Tibial nerve (tissue), 3 donors: ENCODE data around the gene HNF4A.

Experiments
- POLR2A ChIP-seq, 2 donors: fragments of 450-650 bp; IDR thresholded peaks; one replicate each; pipeline ENCODE4 v1.6.1; 2017; ENCODE audit warnings: antibody characterized with exemption in 2 of 2, mild to moderate bottlenecking in 2 of 2, moderate library complexity in 2 of 2
- TF ChIP-seq, protein P1 (sequence below), 5 experiments: fragments of 200-600 bp in 3 of 5; fragments of 450-650 bp in 2 of 5; sonication (generic) in 3 of 5; IDR thresholded peaks; one replicate each; pipeline ENCODE4 v1.5.1; 2016 to 2019; ENCODE audit warnings: antibody characterized with exemption in 5 of 5, mild to moderate bottlenecking in 3 of 5, moderate library complexity in 2 of 5

DNA sequence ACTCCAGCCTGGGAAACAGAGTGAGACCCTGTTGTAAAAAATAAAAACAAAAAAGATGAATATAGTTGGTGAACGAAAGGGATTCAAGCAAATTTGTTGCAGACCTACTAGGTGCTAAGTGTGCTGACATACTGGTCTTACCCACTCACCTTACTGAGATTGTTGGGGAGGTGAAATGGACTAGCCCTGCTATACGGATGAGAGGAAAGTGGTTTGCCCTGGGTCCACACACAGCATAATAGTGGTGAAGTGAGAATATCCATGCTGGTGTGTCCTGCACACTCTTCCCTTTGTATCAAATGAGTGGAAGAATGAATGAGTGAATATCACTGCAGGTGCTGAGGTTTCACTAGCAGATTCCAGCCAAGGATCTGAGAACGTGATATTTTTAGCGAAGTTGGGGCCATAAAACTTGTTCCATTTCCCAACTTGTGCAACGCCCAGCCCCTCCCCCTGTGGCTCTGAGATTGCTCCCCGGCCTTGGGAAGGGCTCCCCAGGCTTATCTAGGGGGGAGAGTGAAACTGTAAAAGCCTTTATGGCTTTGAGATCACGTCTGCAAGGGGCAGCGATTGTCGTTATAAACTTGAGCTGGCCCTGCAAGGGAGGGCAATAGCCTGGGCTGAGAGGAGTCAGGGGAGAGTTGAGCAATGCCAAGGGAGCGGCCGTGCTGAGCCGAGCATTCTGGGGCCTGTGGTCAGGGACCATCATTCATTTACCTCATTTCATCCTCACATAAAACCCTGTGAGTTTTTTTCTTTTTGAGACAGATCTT lies 87.0 kb downstream of the HNF4A start:
- TF ChIP-seq POLR2A (IDR thresholded peaks at IDR 0.05): no peak
- TF ChIP-seq, protein P1, sequence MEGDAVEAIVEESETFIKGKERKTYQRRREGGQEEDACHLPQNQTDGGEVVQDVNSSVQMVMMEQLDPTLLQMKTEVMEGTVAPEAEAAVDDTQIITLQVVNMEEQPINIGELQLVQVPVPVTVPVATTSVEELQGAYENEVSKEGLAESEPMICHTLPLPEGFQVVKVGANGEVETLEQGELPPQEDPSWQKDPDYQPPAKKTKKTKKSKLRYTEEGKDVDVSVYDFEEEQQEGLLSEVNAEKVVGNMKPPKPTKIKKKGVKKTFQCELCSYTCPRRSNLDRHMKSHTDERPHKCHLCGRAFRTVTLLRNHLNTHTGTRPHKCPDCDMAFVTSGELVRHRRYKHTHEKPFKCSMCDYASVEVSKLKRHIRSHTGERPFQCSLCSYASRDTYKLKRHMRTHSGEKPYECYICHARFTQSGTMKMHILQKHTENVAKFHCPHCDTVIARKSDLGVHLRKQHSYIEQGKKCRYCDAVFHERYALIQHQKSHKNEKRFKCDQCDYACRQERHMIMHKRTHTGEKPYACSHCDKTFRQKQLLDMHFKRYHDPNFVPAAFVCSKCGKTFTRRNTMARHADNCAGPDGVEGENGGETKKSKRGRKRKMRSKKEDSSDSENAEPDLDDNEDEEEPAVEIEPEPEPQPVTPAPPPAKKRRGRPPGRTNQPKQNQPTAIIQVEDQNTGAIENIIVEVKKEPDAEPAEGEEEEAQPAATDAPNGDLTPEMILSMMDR (IDR thresholded peaks at IDR 0.05): no peak
